Camera-type eye (tissue), 1 donor: ENCODE data around the gene LRFN3. TPM values are rescaled to one million over a fixed set of nuclear protein-coding genes. Genes with fewer than 3 reads are reported as not detected.

Source experiments
- total RNA-seq: library from RNA; depleted of rRNA; stranded (reverse); fragments of >200 nt; gene quantifications from one replicate; pipeline ENCODE4 v1.2.3, GENCODE V29; 2014

LRFN3 gene, protein sequence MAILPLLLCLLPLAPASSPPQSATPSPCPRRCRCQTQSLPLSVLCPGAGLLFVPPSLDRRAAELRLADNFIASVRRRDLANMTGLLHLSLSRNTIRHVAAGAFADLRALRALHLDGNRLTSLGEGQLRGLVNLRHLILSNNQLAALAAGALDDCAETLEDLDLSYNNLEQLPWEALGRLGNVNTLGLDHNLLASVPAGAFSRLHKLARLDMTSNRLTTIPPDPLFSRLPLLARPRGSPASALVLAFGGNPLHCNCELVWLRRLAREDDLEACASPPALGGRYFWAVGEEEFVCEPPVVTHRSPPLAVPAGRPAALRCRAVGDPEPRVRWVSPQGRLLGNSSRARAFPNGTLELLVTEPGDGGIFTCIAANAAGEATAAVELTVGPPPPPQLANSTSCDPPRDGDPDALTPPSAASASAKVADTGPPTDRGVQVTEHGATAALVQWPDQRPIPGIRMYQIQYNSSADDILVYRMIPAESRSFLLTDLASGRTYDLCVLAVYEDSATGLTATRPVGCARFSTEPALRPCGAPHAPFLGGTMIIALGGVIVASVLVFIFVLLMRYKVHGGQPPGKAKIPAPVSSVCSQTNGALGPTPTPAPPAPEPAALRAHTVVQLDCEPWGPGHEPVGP
- total RNA-seq: 5.4 TPM

GRCh38 chr19:35935911-35936737 lies at the start of gene LRFN3:
LRFN3 (plus strand) TSS chr19:35936374; CDS start chr19:35939426, 3,052 bp downstream.

DNA sequence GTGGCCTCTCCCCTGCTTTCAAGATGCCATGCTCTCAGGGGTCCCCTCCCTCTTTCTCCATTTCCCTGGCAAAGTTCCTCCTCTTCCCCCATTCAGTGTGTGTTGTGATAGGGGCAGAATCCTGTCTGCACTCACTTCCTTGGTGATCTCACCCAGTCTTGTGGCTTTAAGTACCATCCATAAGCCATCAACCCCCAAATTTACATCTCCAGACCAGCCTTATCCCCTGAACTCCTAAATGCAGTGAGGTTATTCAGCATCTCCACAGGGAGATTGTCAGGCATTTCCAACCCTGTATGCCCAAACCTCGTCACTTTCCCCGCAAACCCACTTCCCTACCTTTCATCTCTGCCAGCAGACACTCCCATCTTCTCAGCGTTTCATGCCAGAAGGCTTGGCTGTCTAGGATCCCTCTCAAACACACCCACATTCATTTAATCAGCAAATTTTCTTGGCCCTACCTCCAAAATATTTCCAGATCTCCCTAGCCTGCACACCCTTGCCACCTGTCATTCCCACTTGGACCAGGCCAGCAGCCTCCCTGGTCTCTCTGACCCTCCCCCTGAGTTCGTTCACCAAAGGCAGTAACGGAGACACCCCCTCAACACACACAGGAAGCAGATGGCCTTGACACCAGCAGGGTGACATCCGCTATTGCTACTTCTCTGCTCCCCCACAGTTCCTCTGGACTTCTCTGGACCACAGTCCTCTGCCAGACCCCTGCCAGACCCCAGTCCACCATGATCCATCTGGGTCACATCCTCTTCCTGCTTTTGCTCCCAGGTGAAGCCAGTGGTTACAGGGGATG lies 34.1 kb upstream of the LRFN3 start, which contains the start of gene HCST:
HCST (plus strand) TSS at position 676 of the 808 bp plus-strand sequence; CDS start at position 741, 65 bp downstream.

DNA sequence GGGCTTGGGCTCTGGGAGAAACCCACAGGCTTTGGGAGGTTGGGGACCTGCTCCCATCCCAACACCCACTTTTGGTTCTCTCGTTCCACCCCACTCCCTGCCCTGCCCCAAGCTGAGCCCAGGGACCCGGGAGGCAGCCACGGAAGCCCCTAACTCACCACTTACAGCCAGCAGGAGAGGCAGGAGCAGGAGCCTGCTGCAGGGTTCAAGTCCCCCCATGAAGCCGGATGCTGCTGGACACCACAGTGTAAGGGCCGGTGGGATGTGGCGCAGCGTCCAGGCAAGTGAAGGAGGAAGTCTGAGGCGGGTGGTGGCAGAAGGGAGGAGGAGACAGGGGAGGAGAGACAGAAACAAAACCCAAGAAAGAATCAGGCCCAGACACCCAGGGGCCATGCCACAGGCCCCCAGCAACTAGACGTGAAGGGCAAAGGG lies 28.1 kb upstream of the LRFN3 start, which contains the start of gene TYROBP:
TYROBP (minus strand) TSS at position 286 of the 432 bp plus-strand sequence; CDS start at position 219, 67 bp downstream.

Other genes with a start within 250 kb of the LRFN3 start
- not detected for gene ZBTB32, start 231.8 kb upstream of the LRFN3 start, total RNA-seq
- gene KMT2B, start 218.4 kb upstream of the LRFN3 start, total RNA-seq: 26.9 TPM
- gene IGFLR1, start 193.9 kb upstream of the LRFN3 start, total RNA-seq: 2.6 TPM
- 13.8 TPM for gene U2AF1L4, start 191.0 kb upstream of the LRFN3 start, total RNA-seq
- gene PSENEN, start 190.7 kb upstream of the LRFN3 start, total RNA-seq: 12.8 TPM
- 11.6 TPM for gene LIN37, start 187.8 kb upstream of the LRFN3 start, total RNA-seq
- gene HSPB6, start 179.3 kb upstream of the LRFN3 start, total RNA-seq: 14.9 TPM
- 7.8 TPM for gene PROSER3, start 178.2 kb upstream of the LRFN3 start, total RNA-seq
- gene ARHGAP33, start 160.8 kb upstream of the LRFN3 start, total RNA-seq: 89.9 TPM
- 0.27 TPM for gene PRODH2, start 123.5 kb upstream of the LRFN3 start, total RNA-seq
- gene NPHS1, start 83.9 kb upstream of the LRFN3 start, total RNA-seq: 2.7 TPM
- 11.2 TPM for gene KIRREL2, start 79.5 kb upstream of the LRFN3 start, total RNA-seq
- 106 TPM for gene APLP1, start 67.8 kb upstream of the LRFN3 start, total RNA-seq
- gene NFKBID, start 35.8 kb upstream of the LRFN3 start, total RNA-seq: 6.8 TPM
- gene HCST, start 33.8 kb upstream of the LRFN3 start, total RNA-seq: not detected
- 10.4 TPM for gene TYROBP, start 28.1 kb upstream of the LRFN3 start, total RNA-seq
- 32.9 TPM for gene SDHAF1, start 58.8 kb downstream of the LRFN3 start, total RNA-seq
- not detected for gene SYNE4, start 72.4 kb downstream of the LRFN3 start, total RNA-seq
- 9.4 TPM for gene ALKBH6, start 77.8 kb downstream of the LRFN3 start, total RNA-seq
- gene CLIP3, start 96.5 kb downstream of the LRFN3 start, total RNA-seq: 34.6 TPM
- gene THAP8, start 117.9 kb downstream of the LRFN3 start, total RNA-seq: 7.6 TPM
- 6.4 TPM for gene WDR62, start 118.5 kb downstream of the LRFN3 start, total RNA-seq
- gene OVOL3, start 174.8 kb downstream of the LRFN3 start, total RNA-seq: not detected
- 28.0 TPM for gene POLR2I, start 178.5 kb downstream of the LRFN3 start, total RNA-seq
- 134 TPM for gene TBCB, start 179.1 kb downstream of the LRFN3 start, total RNA-seq
- gene CAPNS1, start 203.7 kb downstream of the LRFN3 start, total RNA-seq: 123 TPM
- gene COX7A1, start 216.1 kb downstream of the LRFN3 start, total RNA-seq: 3.6 TPM